Neural crest cell (in vitro differentiated cells): Measurements from ENCODE around the gene OSBP2. TPM values are rescaled to one million over a fixed set of nuclear protein-coding genes. Genes with fewer than 3 reads are reported as not detected.

Source experiments
- DNase-seq: peaks from one replicate; pipeline ENCODE4 v3.0.0; 2021; ENCODE audit warnings: low read depth, mixed read lengths, low spot score
- H3K27ac Mint-ChIP-seq: one replicate; pipeline ENCODE4 v1.8.0; 2021; ENCODE audit warnings: mild to moderate bottlenecking, mixed read lengths; ENCODE audit not compliant: unreplicated experiment
- H3K27me3 Mint-ChIP-seq: 2 replicates; pipeline ENCODE4 v1.8.0; 2021; ENCODE audit warnings: low read depth, mild to moderate bottlenecking, mixed read lengths
- H3K36me3 Mint-ChIP-seq: 2 replicates; pipeline ENCODE4 v1.8.0; 2021; ENCODE audit warnings: low read depth, mild to moderate bottlenecking, mixed read lengths
- H3K4me1 Mint-ChIP-seq: 2 replicates; pipeline ENCODE4 v1.8.0; 2021; ENCODE audit warnings: mixed read lengths
- H3K4me3 Mint-ChIP-seq: one replicate; pipeline ENCODE4 v1.8.0; 2021; ENCODE audit warnings: mild to moderate bottlenecking, mixed read lengths
- H3K9me3 Mint-ChIP-seq: 2 replicates; pipeline ENCODE4 v1.8.0; 2021; ENCODE audit warnings: mixed read lengths
- CTCF ChIP-seq: fragments of 200-600 bp; sonication (generic); conservative IDR thresholded peaks from 2 replicates; pipeline ENCODE4 v1.5.0; 2021; ENCODE audit warnings: antibody characterized with exemption, mild to moderate bottlenecking
- total RNA-seq: library from RNA; stranded (reverse); gene quantifications from 2 replicates; pipeline ENCODE4 v1.2.1, GENCODE V29; 2021

OSBP2 gene
- total RNA-seq, 1 donor from 2014 or later: 2.8 TPM

DNA sequence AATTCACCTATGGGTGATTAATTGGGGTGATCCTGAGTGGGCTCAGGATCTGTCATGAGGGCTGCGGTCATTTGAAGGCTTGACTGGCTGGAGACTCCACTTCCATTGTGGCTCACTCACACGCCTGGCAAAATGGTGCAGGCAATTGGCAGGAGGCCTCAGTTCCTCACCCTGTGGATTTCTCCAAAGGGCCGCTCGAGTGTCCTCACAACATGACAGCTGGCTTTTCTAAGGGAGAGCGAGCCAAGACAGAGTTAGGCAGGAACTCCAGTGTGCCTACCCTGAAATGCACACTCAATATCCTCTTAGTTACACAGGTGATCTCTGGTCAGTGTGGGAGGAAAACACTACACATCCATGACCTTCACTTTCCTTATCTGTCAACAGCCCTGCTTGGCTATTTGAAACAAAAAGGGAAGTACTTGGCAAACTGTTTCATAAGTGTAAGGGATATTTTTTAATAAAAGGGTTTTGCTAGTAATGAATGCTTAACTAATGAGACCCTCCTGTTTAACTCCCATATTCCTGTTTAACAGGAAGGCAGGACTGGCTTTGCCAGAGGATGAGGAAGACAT lies 25.7 kb downstream of the OSBP2 start:
- H3K4me3 Mint-ChIP-seq: no peak overlapping the region
- TF ChIP-seq CTCF: no peak
- no peaks in the 10 kb centered on the region for H3K4me1 Mint-ChIP-seq
- H3K27me3 Mint-ChIP-seq: no peaks in the 10 kb centered on the region
- no peaks in the 10 kb centered on the region for H3K9me3 Mint-ChIP-seq
- H3K27ac Mint-ChIP-seq: no peak overlapping the region
- no peak for DNase-seq
- H3K36me3 Mint-ChIP-seq: no peaks in the 10 kb centered on the region

DNA sequence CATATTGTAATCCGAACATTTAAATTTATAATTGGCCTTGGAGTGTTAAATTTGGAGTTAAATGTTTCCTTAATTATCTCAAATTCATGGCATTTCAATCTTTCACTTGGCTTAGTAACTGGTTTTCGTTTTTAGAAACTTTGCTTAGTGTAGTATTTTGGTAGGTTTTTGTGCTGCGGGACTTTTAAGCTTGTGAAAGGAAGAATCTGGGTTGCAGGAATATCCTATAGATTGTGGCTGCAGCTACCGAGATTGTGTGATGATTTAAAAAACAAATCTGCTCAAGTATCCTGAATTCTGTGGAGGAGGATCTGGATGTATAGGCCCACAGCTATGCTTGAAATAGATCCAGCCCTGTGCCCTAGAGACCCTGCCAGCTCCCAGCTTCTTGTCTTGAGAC lies 27.1 kb downstream of the OSBP2 start:
- Mint-ChIP-seq H3K27me3 (no peaks in the 10 kb centered on the region), H3K4me1 (no peaks in the 10 kb centered on the region), H3K9me3 (no peaks in the 10 kb centered on the region), H3K4me3 (no peak overlapping the region), H3K36me3 (no peaks in the 10 kb centered on the region), H3K27ac (no peak overlapping the region)
- DNase-seq: no peak
- no peak for TF ChIP-seq CTCF

GRCh38 chr22:30728826-30729225 lies 34.2 kb downstream of the OSBP2 start:
- TF ChIP-seq CTCF: no peak
- H3K27ac Mint-ChIP-seq: no peak overlapping the region
- H3K9me3 Mint-ChIP-seq: no peaks in the 10 kb centered on the region
- no peaks in the 10 kb centered on the region for H3K27me3 Mint-ChIP-seq
- no peak for DNase-seq
- H3K4me1 Mint-ChIP-seq: no peaks in the 10 kb centered on the region
- H3K4me3 Mint-ChIP-seq: no peak overlapping the region
- H3K36me3 Mint-ChIP-seq: no peaks in the 10 kb centered on the region

- Mint-ChIP-seq H3K27me3 (no peaks in the 10 kb centered on the region), H3K9me3 (no peaks in the 10 kb centered on the region), H3K36me3 (no peaks in the 10 kb centered on the region), H3K27ac (no peak overlapping the region), H3K4me1 (no peaks in the 10 kb centered on the region), H3K4me3 (no peak overlapping the region)
- DNase-seq: no peak
- TF ChIP-seq CTCF: no peak
Measured at GRCh38 chr22:30731658-30732057, 37.0 kb downstream of the OSBP2 start.

GRCh38 chr22:30732426-30732825 lies 37.8 kb downstream of the OSBP2 start:
- no peaks in the 10 kb centered on the region for H3K27me3 Mint-ChIP-seq
- no peaks in the 10 kb centered on the region for H3K9me3 Mint-ChIP-seq
- H3K27ac Mint-ChIP-seq: no peak overlapping the region
- H3K36me3 Mint-ChIP-seq: no peaks in the 10 kb centered on the region
- TF ChIP-seq CTCF: no peak
- DNase-seq: no peak
- no peak overlapping the region for H3K4me3 Mint-ChIP-seq
- H3K4me1 Mint-ChIP-seq: no peaks in the 10 kb centered on the region
